ENCODE data around the gene UBASH3A.

Gene UBASH3A

DNA sequence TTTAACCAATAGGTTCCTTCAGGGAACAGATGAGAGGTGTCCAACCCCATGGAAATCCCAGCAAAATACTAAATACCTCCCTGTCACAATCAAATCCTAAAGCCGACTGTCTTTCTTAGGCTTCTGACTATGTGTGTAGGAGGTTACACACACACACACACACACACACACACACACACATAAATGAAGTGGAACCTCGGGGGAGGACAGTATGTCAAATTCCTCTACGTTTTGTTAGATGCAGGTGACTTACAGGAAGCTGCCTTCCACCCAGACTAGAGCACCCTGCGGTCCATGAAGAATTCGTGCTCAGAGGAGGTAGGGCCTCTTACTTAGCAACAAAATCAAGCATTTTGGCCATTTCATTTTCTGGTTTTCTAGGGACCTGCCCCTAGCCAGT is 75.9 kb downstream of the UBASH3A start:
- H3K4me3 ChIP-seq (ENCODE audit: control insufficient read depth, low read depth, low read length) = no peak overlapping the region
- TF ChIP-seq, protein P1, sequence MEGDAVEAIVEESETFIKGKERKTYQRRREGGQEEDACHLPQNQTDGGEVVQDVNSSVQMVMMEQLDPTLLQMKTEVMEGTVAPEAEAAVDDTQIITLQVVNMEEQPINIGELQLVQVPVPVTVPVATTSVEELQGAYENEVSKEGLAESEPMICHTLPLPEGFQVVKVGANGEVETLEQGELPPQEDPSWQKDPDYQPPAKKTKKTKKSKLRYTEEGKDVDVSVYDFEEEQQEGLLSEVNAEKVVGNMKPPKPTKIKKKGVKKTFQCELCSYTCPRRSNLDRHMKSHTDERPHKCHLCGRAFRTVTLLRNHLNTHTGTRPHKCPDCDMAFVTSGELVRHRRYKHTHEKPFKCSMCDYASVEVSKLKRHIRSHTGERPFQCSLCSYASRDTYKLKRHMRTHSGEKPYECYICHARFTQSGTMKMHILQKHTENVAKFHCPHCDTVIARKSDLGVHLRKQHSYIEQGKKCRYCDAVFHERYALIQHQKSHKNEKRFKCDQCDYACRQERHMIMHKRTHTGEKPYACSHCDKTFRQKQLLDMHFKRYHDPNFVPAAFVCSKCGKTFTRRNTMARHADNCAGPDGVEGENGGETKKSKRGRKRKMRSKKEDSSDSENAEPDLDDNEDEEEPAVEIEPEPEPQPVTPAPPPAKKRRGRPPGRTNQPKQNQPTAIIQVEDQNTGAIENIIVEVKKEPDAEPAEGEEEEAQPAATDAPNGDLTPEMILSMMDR (IDR thresholded peaks at IDR 0.05; ENCODE audit: control insufficient read depth, insufficient read depth, low read depth, low read length, missing control alignments) = no peak

DNA sequence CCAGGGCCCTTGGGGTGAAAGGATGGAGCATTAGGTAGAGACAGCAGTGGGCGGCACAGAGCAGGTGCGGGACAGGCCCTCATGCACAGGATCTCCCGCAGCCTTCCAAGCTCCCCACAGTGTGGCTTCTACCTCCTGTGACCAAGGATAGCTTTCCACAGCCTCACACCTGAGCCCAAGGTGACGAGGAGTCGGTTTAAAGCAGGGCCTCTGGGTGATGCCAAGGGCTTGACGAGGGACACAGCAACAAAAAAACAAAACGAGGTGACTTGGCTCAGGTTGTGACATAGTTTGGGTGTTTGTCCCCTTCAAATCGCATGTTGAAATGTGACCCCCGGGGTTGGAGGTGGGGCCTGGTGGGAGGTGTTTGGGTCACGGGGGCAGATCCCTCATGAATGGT is 77.0 kb downstream of the UBASH3A start:
- TF ChIP-seq, protein P1 (IDR thresholded peaks at IDR 0.05; ENCODE audit: control insufficient read depth, insufficient read depth, low read depth, low read length, missing control alignments) = no peak

More for the DNA sequence above, 75.9 kb downstream of the UBASH3A start:
- no peak for DNase-seq (ENCODE audit: low read depth)

DNA sequence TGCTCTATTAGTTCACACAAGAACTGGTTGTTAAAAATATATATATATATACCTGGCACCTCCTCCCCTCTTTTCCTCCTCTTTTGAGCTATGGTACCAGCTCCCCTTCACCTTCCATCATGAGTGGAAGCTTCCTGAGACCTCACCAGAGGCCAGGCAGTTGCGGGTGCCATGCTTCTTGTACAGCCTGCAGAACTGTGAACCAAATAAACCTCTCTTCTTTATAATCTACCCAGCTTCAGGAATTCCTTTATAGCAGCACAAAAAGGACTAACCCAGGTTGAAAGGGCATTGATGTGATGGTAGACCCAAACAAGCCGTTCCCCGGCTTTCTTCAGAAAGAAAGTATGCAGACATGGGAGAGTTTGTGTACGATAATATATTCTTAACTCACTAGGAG is 77.5 kb downstream of the UBASH3A start:
- no peak for DNase-seq (ENCODE audit: low read depth)
- no peak overlapping the region for H3K4me3 ChIP-seq (ENCODE audit: control insufficient read depth, low read depth, low read length)
- TF ChIP-seq, protein P1 (IDR thresholded peaks at IDR 0.05; ENCODE audit: control insufficient read depth, insufficient read depth, low read depth, low read length, missing control alignments) = no peak

More for the DNA sequence above, 77.0 kb downstream of the UBASH3A start:
- no peak for DNase-seq (ENCODE audit: low read depth)
- H3K4me3 ChIP-seq (ENCODE audit: control insufficient read depth, low read depth, low read length) = no peak overlapping the region

DNA sequence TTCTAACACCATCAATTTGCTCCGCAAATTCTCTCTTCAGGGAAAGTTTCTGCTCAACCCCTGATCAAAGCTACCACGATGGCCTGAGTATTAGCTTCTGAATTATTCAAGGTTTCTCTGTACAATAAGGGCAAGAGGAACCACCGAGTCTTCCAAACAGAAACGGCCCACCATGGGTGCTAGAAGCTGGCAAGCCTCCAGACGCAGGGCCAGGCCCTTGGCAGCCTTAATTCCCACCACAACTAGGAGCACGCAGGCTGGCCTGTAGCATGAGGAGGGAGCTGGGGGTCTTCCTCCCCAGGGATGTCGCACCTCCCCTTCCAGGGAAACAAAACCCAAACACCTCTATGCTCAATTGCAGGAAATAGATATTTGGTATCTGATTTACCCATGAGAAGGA is 81.3 kb downstream of the UBASH3A start:
- TF ChIP-seq, protein P1 (IDR thresholded peaks at IDR 0.05; ENCODE audit: control insufficient read depth, insufficient read depth, low read depth, low read length, missing control alignments) = no peak
- H3K4me3 ChIP-seq (ENCODE audit: control insufficient read depth, low read depth, low read length) = no peak overlapping the region
- no peak for DNase-seq (ENCODE audit: low read depth)

DNA sequence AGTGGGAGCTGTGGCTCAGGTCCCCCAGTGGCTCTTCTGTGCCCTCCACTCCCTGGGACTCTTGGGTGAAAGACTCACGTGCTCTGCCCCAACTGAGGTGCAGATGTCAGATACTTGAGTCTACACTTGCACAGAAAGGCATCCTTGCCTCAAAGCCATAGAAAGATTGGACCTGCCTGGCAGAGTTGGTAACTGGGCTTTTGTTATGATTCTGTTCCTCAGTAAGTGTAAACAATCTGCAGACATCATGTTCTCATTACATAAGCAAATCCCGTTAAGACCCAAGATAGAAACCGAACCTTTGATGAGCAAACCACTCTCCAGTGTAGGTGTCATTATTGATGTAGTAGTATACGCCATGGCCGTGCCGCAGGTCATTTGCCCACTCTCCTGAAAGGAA is 82.4 kb downstream of the UBASH3A start:
- no peak overlapping the region for H3K4me3 ChIP-seq (ENCODE audit: control insufficient read depth, low read depth, low read length)
- TF ChIP-seq, protein P1 (IDR thresholded peaks at IDR 0.05; ENCODE audit: control insufficient read depth, insufficient read depth, low read depth, low read length, missing control alignments) = no peak
- no peak for DNase-seq (ENCODE audit: low read depth)

DNA sequence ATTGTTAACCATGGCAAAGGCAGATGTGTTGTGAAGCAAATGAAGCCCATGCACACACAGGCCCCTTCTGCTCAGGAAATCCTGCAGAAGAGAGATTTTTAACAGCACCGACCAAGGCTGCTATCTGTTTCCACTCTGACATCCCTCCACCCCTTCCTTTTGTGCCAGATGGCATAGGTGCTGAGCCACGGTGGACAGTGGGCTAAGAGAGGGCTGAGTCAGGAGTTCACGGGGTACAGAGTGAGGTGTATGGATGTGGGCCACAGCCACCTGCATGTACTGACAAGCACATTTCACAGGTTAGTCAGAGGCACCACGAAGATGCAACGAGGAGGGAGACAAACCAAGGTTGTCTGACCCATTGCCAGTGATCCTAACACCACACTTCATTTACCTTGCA is 82.8 kb downstream of the UBASH3A start:
- DNase-seq (ENCODE audit: low read depth) = no peak

More for the DNA sequence above, 82.8 kb downstream of the UBASH3A start:
- TF ChIP-seq, protein P1 (IDR thresholded peaks at IDR 0.05; ENCODE audit: control insufficient read depth, insufficient read depth, low read depth, low read length, missing control alignments) = no peak
- no peak overlapping the region for H3K4me3 ChIP-seq (ENCODE audit: control insufficient read depth, low read depth, low read length)
